Adrenal gland (tissue), 5 donors: ENCODE results near the gene UGCG.

ENCODE experiments used
- CTCF ChIP-seq, 6 experiments: fragments of 450-650 bp in 4 of 6; fragments of 200-600 bp in 2 of 6; sonication (generic) in 1 of 6; IDR thresholded peaks; 1 replicate in 5 of 6; 2 replicates in 1 of 6; pipeline versions ENCODE4 v1.5.1 to v1.8.0; 2016 to 2021; ENCODE audit warnings: antibody characterized with exemption in 6 of 6, mild to moderate bottlenecking in 2 of 6, moderate library complexity in 1 of 6
- POLR2A ChIP-seq, 2 donors: fragments of 450-650 bp; IDR thresholded peaks; one replicate each; pipeline ENCODE4 v1.6.1; 2017; ENCODE audit warnings: antibody characterized with exemption in 2 of 2, mild to moderate bottlenecking in 2 of 2, moderate library complexity in 1 of 2
- donor health status: DM: no; HTN: no; CAD: no.

- no peak for TF ChIP-seq POLR2A (IDR thresholded peaks at IDR 0.05)
- no peak for TF ChIP-seq CTCF (IDR thresholded peaks at IDR 0.05)
Observed at GRCh38 chr9:111919875-111920274, 23.3 kb downstream of the UGCG start.
